ENCODE results near the gene EFHD2. TPM values are rescaled to one million over a fixed set of nuclear protein-coding genes. Genes with fewer than 3 reads are reported as not detected.

The EFHD2 gene
- polyA plus RNA-seq, 3 donors = 314 to 329 (median 323) TPM

DNA sequence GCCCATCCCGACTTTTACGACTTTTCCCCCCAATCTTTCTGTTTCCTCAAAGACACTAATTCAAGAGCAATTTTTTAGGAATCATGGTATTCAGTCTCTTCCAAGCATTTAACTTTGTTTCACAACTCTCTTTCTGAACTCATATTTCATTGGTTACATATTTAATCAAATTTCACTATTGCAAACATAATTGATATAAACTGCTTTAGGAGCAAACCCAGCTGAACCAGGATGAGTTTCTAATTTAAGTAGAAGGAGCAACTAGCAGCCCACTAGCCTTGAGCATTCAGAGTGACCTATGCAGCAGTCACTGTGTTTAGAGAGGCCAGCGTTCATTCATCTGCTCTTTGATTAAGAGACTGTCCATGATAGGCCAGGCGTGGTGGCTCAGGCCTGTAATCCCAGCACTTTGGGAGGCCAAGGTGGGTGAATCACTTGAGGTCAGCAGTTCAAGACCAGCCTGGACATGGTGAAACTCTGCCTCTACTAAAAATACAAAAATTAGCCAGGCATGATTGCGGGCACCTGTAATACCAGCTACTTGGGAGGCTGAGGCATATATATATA lies 68.0 kb downstream of the EFHD2 start:
- Histone ChIP-seq H3K27ac (ENCODE audit: low read depth in 1 of 2, low read length in 2 of 2) (no peak overlapping the region), H3K79me2 (ENCODE audit: insufficient read depth, low read length) (no peaks in the 10 kb centered on the region), H4K20me1 (ENCODE audit: insufficient read depth, low read length) (no peaks in the 10 kb centered on the region), H3K36me3 (replicated peaks in 1 of 2; ENCODE audit: control insufficient read depth in 1 of 2, insufficient read depth in 2 of 2, low read length in 2 of 2) (no peaks in the 10 kb centered on the region), H3K9me3 (replicated peaks in 1 of 2; ENCODE audit: control insufficient read depth in 1 of 2, insufficient read depth in 1 of 2, low read length in 2 of 2) (no peaks in the 10 kb centered on the region), H3K27me3 (ENCODE audit: control insufficient read depth in 2 of 2, insufficient read depth in 2 of 2, low read length in 2 of 2) (no peaks in the 10 kb centered on the region), H3K4me3 (replicated peaks in 1 of 3; ENCODE audit: low read depth in 2 of 3, low read length in 3 of 3) (no peak overlapping the region), H2AFZ (ENCODE audit: insufficient read depth, low read depth, low read length, poor library complexity, severe bottlenecking) (no peak overlapping the region), H3K4me2 (replicated peaks; ENCODE audit: extremely low read depth, low read length, poor library complexity, severe bottlenecking) (no peak overlapping the region), H3K9ac (ENCODE audit: insufficient read depth, low read length, poor library complexity, severe bottlenecking) (no peak overlapping the region), H3K4me1 (ENCODE audit: control insufficient read depth in 1 of 2, insufficient read depth in 2 of 2, low read length in 2 of 2) (no peaks in the 10 kb centered on the region)
- TF ChIP-seq, protein P1, sequence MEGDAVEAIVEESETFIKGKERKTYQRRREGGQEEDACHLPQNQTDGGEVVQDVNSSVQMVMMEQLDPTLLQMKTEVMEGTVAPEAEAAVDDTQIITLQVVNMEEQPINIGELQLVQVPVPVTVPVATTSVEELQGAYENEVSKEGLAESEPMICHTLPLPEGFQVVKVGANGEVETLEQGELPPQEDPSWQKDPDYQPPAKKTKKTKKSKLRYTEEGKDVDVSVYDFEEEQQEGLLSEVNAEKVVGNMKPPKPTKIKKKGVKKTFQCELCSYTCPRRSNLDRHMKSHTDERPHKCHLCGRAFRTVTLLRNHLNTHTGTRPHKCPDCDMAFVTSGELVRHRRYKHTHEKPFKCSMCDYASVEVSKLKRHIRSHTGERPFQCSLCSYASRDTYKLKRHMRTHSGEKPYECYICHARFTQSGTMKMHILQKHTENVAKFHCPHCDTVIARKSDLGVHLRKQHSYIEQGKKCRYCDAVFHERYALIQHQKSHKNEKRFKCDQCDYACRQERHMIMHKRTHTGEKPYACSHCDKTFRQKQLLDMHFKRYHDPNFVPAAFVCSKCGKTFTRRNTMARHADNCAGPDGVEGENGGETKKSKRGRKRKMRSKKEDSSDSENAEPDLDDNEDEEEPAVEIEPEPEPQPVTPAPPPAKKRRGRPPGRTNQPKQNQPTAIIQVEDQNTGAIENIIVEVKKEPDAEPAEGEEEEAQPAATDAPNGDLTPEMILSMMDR (IDR thresholded peaks at IDR 0.05) = no peak
- DNase-seq = no peak
- WGBS (ENCODE audit: insufficient coverage) = 96% methylated on average over 4 of the region's 5 CpGs
- Mint-ChIP-seq H3K27me3 (ENCODE audit: low read depth in 3 of 3) (peaks cover 0 to 4% (median 1%) of the 10 kb centered on the region in 3 donors), H3K9me3 (peaks cover 0 to 4% (median 0%) of the 10 kb centered on the region in 7 donors), H3K27ac (no peak overlapping the region), H3K4me3 (no peak overlapping the region), H3K4me1 (peaks cover 2% of the 10 kb centered on the region), H3K36me3 (no peaks in the 10 kb centered on the region)
- intact Hi-C loops (cut with micrococcal nuclease) = no loop called here

Other genes starting within 250 kb of the EFHD2 start
- under 1 TPM in 2 of 3 donors, not detected in 1; 0.67 to 0.69 TPM for gene FHAD1, start 162.7 kb upstream of the EFHD2 start, polyA plus RNA-seq
- under 1 TPM in 1 of 3 donors, not detected in 2; 0.99 TPM for gene CTRC, start 28.6 kb downstream of the EFHD2 start, polyA plus RNA-seq
- not detected for gene CELA2A, start 46.8 kb downstream of the EFHD2 start, polyA plus RNA-seq
- not detected for gene CELA2B, start 66.2 kb downstream of the EFHD2 start, polyA plus RNA-seq
- gene CASP9, start 114.3 kb downstream of the EFHD2 start, polyA plus RNA-seq = 10 to 100 TPM; 15.1 to 21.5 (median 21.0) TPM
- gene DNAJC16, start 117.0 kb downstream of the EFHD2 start, polyA plus RNA-seq = 1 to 10 TPM; 5.4 to 7.8 (median 6.3) TPM
- gene AGMAT, start 175.2 kb downstream of the EFHD2 start, polyA plus RNA-seq = not detected
- 1 to 10 TPM; 2.5 to 5.4 (median 3.2) TPM for gene DDI2, start 207.6 kb downstream of the EFHD2 start, polyA plus RNA-seq